DND-41 (cell line): ENCODE data around the gene PRKAR1B.
A peak's percentile ranks its signal among the peaks of the same experiment; 100 is the strongest.

Experiments used
- ATAC-seq: fragments of 200-7000 bp; cut with Tn5 transposase; 3 replicates; pipeline ENCODE4 v1.9.1; 2021; ENCODE audit warnings: low read depth; ENCODE audit not compliant: insufficient read depth
- DNase-seq: peaks from one replicate; pipeline ENCODE4 v3.0.0-alpha.2; 2020
- H2AFZ ChIP-seq: 2 replicates; pipeline ENCODE4 v1.6.0; 2012; ENCODE audit warnings: low read depth, low read length
- H3K27ac ChIP-seq: 2 replicates; pipeline ENCODE4 v1.5.1; 2012; ENCODE audit warnings: low read length, inconsistent platforms
- H3K27me3 ChIP-seq: fragments of 200-600 bp; sonication (generic); 2 replicates; pipeline ENCODE4 v1.6.0; 2012; ENCODE audit warnings: low read length, mild to moderate bottlenecking, inconsistent platforms; ENCODE audit not compliant: insufficient read depth, poor library complexity
- H3K36me3 ChIP-seq: 2 replicates; pipeline ENCODE4 v1.5.1; 2012; ENCODE audit warnings: low read length, inconsistent platforms; ENCODE audit not compliant: insufficient read depth
- H3K4me1 ChIP-seq: 2 replicates; pipeline ENCODE4 v1.5.1; 2012; ENCODE audit warnings: mild to moderate bottlenecking, low read length; ENCODE audit not compliant: insufficient read depth
- H3K4me2 ChIP-seq: 2 replicates; pipeline ENCODE4 v1.6.0; 2012; ENCODE audit warnings: mild to moderate bottlenecking, moderate library complexity, low read length, inconsistent platforms; ENCODE audit not compliant: insufficient read depth
- H3K4me3 ChIP-seq, 2 experiments: fragments of 200-600 bp in 1 of 2; shearing (Covaris generic) in 1 of 2; 2 replicates each; pipeline ENCODE4 v1.5.1; 2012 to 2016; ENCODE audit warnings: inconsistent platforms in 2 of 2, low read length in 2 of 2, mild to moderate bottlenecking in 2 of 2, low read depth in 1 of 2, moderate library complexity in 1 of 2
- H3K79me2 ChIP-seq: 2 replicates; pipeline ENCODE4 v1.6.0; 2012; ENCODE audit warnings: low read length, inconsistent platforms; ENCODE audit not compliant: insufficient read depth
- H3K9ac ChIP-seq: 2 replicates; pipeline ENCODE4 v1.6.0; 2012; ENCODE audit warnings: low read depth, mild to moderate bottlenecking, inconsistent platforms, low read length, moderate library complexity
- H3K9me3 ChIP-seq: 2 replicates; pipeline ENCODE4 v1.5.1; 2012; ENCODE audit warnings: low read length, moderate library complexity, mild to moderate bottlenecking, inconsistent platforms; ENCODE audit not compliant: insufficient read depth, severe bottlenecking
- H4K20me1 ChIP-seq: 2 replicates; pipeline ENCODE4 v1.6.0; 2012; ENCODE audit warnings: low read length; ENCODE audit not compliant: insufficient read depth
- EZH2 ChIP-seq: IDR thresholded peaks from 3 replicates; pipeline ENCODE4 v1.6.1; 2012; ENCODE audit warnings: borderline replicate concordance, low read depth, mild to moderate bottlenecking, moderate library complexity, low read length, inconsistent platforms; ENCODE audit not compliant: severe bottlenecking
- TF ChIP-seq, protein P1 (sequence below): IDR thresholded peaks from 2 replicates; pipeline ENCODE4 v1.5.1; 2012; ENCODE audit warnings: borderline replicate concordance, low read length, moderate library complexity, mild to moderate bottlenecking; ENCODE audit not compliant: poor library complexity, severe bottlenecking; ENCODE audit errors: extremely low read depth

PRKAR1B gene

GRCh38 chr7:532379-533143, 194.5 kb downstream of the PRKAR1B start:
- TF ChIP-seq, protein P1, sequence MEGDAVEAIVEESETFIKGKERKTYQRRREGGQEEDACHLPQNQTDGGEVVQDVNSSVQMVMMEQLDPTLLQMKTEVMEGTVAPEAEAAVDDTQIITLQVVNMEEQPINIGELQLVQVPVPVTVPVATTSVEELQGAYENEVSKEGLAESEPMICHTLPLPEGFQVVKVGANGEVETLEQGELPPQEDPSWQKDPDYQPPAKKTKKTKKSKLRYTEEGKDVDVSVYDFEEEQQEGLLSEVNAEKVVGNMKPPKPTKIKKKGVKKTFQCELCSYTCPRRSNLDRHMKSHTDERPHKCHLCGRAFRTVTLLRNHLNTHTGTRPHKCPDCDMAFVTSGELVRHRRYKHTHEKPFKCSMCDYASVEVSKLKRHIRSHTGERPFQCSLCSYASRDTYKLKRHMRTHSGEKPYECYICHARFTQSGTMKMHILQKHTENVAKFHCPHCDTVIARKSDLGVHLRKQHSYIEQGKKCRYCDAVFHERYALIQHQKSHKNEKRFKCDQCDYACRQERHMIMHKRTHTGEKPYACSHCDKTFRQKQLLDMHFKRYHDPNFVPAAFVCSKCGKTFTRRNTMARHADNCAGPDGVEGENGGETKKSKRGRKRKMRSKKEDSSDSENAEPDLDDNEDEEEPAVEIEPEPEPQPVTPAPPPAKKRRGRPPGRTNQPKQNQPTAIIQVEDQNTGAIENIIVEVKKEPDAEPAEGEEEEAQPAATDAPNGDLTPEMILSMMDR: no peak
- no peak for TF ChIP-seq EZH2
- H3K79me2 ChIP-seq: no peaks in the 10 kb centered on the region
- H3K27me3 ChIP-seq: no peaks in the 10 kb centered on the region
- H3K4me2 ChIP-seq: no peak overlapping the region
- no peaks in the 10 kb centered on the region for H4K20me1 ChIP-seq
- DNase-seq (no peak), ATAC-seq (no peak)
- no peak overlapping the region for H2AFZ ChIP-seq
- H3K9ac ChIP-seq: no peak overlapping the region
- no peaks in the 10 kb centered on the region for H3K36me3 ChIP-seq
- H3K27ac ChIP-seq: no peak overlapping the region
- H3K9me3 ChIP-seq: no peaks in the 10 kb centered on the region
- no peak overlapping the region for H3K4me3 ChIP-seq
- H3K4me1 ChIP-seq: no peaks in the 10 kb centered on the region

DNA sequence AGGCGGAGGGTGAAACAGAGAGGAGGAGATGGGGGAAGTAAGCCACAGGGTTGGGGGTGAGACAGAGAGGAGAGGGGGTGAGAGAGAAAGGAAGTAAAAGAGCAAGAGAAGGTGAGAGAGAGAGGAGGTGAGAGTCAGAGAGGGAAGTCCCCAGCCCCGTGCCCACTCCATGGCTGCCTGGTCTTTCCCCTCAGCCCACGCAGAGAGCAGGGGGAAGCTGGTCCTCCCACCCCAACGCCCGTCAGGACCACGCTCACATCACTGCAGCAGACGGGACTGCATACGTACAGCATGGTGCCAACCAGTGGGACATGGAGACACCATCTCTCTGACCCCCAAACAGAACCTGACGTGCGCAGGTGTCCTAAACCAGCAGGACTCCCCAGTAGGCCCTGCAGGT, 195.3 kb downstream of the PRKAR1B start:
- no peak overlapping the region for H3K27ac ChIP-seq
- 0 out of 3 replicates have a peak, but pooled peaks have one; percentile 27 for ATAC-seq
- no peaks in the 10 kb centered on the region for H3K79me2 ChIP-seq
- no peak overlapping the region for H3K4me3 ChIP-seq
- H3K36me3 ChIP-seq: no peaks in the 10 kb centered on the region
- no peaks in the 10 kb centered on the region for H3K27me3 ChIP-seq
- no peaks in the 10 kb centered on the region for H4K20me1 ChIP-seq
- H3K4me2 ChIP-seq: no peak overlapping the region
- no peaks in the 10 kb centered on the region for H3K4me1 ChIP-seq
- H3K9ac ChIP-seq: no peak overlapping the region
- DNase-seq: no peak
- H2AFZ ChIP-seq: no peak overlapping the region
- TF ChIP-seq EZH2: no peak
- TF ChIP-seq, protein P1: no peak
- no peaks in the 10 kb centered on the region for H3K9me3 ChIP-seq

DNA sequence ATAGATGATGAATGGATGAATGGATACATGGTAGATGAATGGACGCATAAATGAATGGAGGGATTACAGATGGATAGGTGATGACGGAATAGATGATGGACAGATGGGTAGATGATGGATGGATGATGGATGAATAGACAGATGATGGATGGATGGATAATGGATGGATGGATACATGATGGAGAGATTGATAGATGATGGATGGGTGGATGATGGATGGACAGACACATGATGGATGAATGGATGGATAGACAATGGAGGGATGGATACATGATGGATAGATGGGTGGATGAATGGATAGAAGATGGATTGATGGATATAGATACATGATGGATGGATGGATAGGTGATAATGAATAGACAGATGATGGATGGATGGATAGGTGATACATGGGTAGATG, 198.6 kb downstream of the PRKAR1B start:
- H3K27me3 ChIP-seq: no peaks in the 10 kb centered on the region

More for the DNA sequence above, 198.6 kb downstream of the PRKAR1B start:
- Histone ChIP-seq H3K4me1 (no peaks in the 10 kb centered on the region), H2AFZ (no peak overlapping the region), H3K79me2 (no peaks in the 10 kb centered on the region), H3K36me3 (no peaks in the 10 kb centered on the region), H3K4me2 (no peak overlapping the region), H3K4me3 (no peak overlapping the region), H4K20me1 (0 out of 2 replicates have a peak, but pooled peaks cover under 1% of the 10 kb centered on the region), H3K27ac (no peak overlapping the region), H3K9ac (no peak overlapping the region), H3K9me3 (no peaks in the 10 kb centered on the region)
- TF ChIP-seq, protein P1: no peak
- TF ChIP-seq EZH2: no peak
- DNase-seq: no peak
- ATAC-seq: no peak
